ENCODE results near the gene CNTN2. TPM values are rescaled to one million over a fixed set of nuclear protein-coding genes. Genes with fewer than 3 reads are reported as not detected.

Gene CNTN2
- total and polyA plus RNA-seq, 2 experiments from 2014 or later = 1.3 to 2.2 TPM

DNA sequence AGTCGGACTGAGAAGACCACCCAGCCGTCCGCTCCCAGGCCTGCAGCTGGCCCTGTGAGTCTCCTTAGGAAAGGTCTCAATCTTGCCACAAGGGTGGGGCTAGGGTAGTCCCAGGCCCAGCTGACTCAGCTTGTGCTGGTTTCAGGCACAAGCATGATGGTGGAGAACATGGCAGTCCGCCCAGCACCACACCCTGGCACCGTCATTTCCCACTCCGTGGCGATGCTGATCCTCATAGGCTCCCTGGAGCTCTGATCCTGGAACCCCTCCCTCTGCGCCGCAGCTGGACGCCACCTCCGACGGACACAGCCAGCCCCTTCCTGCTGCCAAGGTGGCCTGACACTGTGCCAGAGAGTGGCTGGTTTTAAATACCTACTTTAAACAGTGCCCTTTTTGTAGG lies 30.5 kb downstream of the CNTN2 start (continued):
- TF ChIP-seq, protein P1, sequence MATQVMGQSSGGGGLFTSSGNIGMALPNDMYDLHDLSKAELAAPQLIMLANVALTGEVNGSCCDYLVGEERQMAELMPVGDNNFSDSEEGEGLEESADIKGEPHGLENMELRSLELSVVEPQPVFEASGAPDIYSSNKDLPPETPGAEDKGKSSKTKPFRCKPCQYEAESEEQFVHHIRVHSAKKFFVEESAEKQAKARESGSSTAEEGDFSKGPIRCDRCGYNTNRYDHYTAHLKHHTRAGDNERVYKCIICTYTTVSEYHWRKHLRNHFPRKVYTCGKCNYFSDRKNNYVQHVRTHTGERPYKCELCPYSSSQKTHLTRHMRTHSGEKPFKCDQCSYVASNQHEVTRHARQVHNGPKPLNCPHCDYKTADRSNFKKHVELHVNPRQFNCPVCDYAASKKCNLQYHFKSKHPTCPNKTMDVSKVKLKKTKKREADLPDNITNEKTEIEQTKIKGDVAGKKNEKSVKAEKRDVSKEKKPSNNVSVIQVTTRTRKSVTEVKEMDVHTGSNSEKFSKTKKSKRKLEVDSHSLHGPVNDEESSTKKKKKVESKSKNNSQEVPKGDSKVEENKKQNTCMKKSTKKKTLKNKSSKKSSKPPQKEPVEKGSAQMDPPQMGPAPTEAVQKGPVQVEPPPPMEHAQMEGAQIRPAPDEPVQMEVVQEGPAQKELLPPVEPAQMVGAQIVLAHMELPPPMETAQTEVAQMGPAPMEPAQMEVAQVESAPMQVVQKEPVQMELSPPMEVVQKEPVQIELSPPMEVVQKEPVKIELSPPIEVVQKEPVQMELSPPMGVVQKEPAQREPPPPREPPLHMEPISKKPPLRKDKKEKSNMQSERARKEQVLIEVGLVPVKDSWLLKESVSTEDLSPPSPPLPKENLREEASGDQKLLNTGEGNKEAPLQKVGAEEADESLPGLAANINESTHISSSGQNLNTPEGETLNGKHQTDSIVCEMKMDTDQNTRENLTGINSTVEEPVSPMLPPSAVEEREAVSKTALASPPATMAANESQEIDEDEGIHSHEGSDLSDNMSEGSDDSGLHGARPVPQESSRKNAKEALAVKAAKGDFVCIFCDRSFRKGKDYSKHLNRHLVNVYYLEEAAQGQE (IDR thresholded peaks at IDR 0.05; ENCODE audit: unreplicated experiment) = no peak

- no peak for DNase-seq (ENCODE audit: low spot score)
- Histone ChIP-seq H3K27ac (ENCODE audit: low read depth) (no peak overlapping the region), H3K9me2 (ENCODE audit: insufficient read depth) (no peaks in the 10 kb centered on the region), H3F3A (replicated peaks; ENCODE audit: low read depth) (no peaks in the 10 kb centered on the region), H3K79me2 (replicated peaks; ENCODE audit: insufficient read depth) (no peaks in the 10 kb centered on the region), H3K36me3 (ENCODE audit: insufficient read depth) (no peaks in the 10 kb centered on the region), H3K4me1 (ENCODE audit: insufficient read depth) (no peaks in the 10 kb centered on the region), H3K27me3 (ENCODE audit: insufficient read depth) (no peaks in the 10 kb centered on the region), H3K4me2 (no peak overlapping the region), H3K4me3 (no peak overlapping the region), H4K20me1 (replicated peaks; ENCODE audit: insufficient read depth) (no peaks in the 10 kb centered on the region), H2AFZ (no peak overlapping the region)
- H3K4me1 Mint-ChIP-seq = peaks cover 2% of the 10 kb centered on the region; the same call in 1 of the 3 replicates
- H3K27me3 Mint-ChIP-seq (ENCODE audit: insufficient read depth, low read depth, poor library complexity) = peaks cover 7% of the 10 kb centered on the region
- H3K4me3 Mint-ChIP-seq = no peak overlapping the region
- no peak for ATAC-seq
- TF ChIP-seq ZNF331 (CRISPR knock-in tag; IDR thresholded peaks at IDR 0.05; ENCODE audit: low read depth) (no peak), ZNF114 (CRISPR knock-in tag; IDR thresholded peaks at IDR 0.05) (no peak), EZH2 (IDR thresholded peaks at IDR 0.05; ENCODE audit: low read depth, unreplicated experiment) (no peak), ETS1 (IDR thresholded peaks at IDR 0.05) (no peak), CREB1 (CRISPR knock-in tag; IDR thresholded peaks at IDR 0.05; ENCODE audit: low read depth) (no peak), ZNF462 (CRISPR knock-in tag; IDR thresholded peaks at IDR 0.05) (no peak), JUNB (IDR thresholded peaks at IDR 0.05; ENCODE audit: unreplicated experiment) (no peak), NANOG (IDR thresholded peaks at IDR 0.05; ENCODE audit: borderline replicate concordance) (no peak), POLR2AphosphoS5 (IDR thresholded peaks at IDR 0.05; ENCODE audit: low read depth) (no peak), EZH2phosphoT487 (IDR thresholded peaks at IDR 0.05; ENCODE audit: unreplicated experiment) (no peak), STAT1 (IDR thresholded peaks at IDR 0.05; ENCODE audit: unreplicated experiment) (no peak)
- TF ChIP-seq, protein P1 (IDR thresholded peaks at IDR 0.05; ENCODE audit: unreplicated experiment) = no peak
- H3K9me3 Mint-ChIP-seq = no peaks in the 10 kb centered on the region; the same call in 1 of the 3 replicates
- H3K27ac Mint-ChIP-seq = no peak overlapping the region
- H3K36me3 Mint-ChIP-seq (ENCODE audit: low read depth) = no peaks in the 10 kb centered on the region
Observed at GRCh38 chr1:205074084-205074483, 31.1 kb downstream of the CNTN2 start.

Data from GM23338 (cell line).